A673 (cell line): ENCODE measurements around the gene DNAJB13.

Source experiments
- EZH2 ChIP-seq: fragments of 200-600 bp; sonication (generic); IDR thresholded peaks from 2 replicates; pipeline ENCODE4 v1.6.1; 2017; ENCODE audit warnings: borderline replicate concordance, low read depth, mild to moderate bottlenecking, mixed read lengths, antibody characterized with exemption, low read length; ENCODE audit not compliant: poor library complexity, severe bottlenecking
- TF ChIP-seq, protein P1 (sequence below): fragments of 300-800, 200-600 bp; sonication (generic); conservative IDR thresholded peaks from 2 replicates; pipeline ENCODE4 v1.5.1; 2017; ENCODE audit warnings: low read depth, mild to moderate bottlenecking, antibody characterized with exemption, low read length, moderate library complexity, mixed read lengths

DNA sequence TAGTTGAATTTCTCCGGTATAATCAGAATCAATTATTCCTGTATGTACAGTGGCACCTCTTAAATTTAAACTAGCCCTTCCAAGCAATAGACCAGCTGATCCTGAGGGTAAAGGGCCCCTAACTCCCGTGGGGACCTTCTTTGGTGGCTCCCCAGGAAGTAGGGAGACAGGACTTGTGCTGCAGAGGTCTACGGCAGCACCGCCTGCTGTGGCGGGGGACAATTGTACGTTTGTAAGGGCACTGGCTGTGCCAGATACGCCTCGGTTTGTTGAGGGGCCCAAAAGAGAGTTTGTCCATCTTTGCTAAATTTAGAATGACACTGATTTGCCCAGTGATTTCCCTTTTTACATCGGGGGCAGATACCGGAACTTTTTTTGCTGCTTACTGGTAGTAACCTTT is 5.9 kb upstream of the DNAJB13 start:
- TF ChIP-seq, protein P1, sequence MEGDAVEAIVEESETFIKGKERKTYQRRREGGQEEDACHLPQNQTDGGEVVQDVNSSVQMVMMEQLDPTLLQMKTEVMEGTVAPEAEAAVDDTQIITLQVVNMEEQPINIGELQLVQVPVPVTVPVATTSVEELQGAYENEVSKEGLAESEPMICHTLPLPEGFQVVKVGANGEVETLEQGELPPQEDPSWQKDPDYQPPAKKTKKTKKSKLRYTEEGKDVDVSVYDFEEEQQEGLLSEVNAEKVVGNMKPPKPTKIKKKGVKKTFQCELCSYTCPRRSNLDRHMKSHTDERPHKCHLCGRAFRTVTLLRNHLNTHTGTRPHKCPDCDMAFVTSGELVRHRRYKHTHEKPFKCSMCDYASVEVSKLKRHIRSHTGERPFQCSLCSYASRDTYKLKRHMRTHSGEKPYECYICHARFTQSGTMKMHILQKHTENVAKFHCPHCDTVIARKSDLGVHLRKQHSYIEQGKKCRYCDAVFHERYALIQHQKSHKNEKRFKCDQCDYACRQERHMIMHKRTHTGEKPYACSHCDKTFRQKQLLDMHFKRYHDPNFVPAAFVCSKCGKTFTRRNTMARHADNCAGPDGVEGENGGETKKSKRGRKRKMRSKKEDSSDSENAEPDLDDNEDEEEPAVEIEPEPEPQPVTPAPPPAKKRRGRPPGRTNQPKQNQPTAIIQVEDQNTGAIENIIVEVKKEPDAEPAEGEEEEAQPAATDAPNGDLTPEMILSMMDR, result no peak
- no peak for TF ChIP-seq EZH2
